ENCODE results near the gene PMPCA. TPM values are rescaled to one million over a fixed set of nuclear protein-coding genes. Genes with fewer than 3 reads are reported as not detected.

PMPCA gene
- total and polyA plus RNA-seq, 2 of the 8 experiments (the other 6 are each of a cell fraction or from before 2014, with no cell fraction given), result 60.0 to 88.2 TPM

- H4K8ac ChIP-seq (ENCODE audit: extremely low read depth, insufficient read depth, low read length), result peak overlapping the region; percentile 57; the same call in 1 of the 2 replicates
Observed at GRCh38 chr9:136372561-136373299, 37.7 kb upstream of the PMPCA start.

More at GRCh38 chr9:136372561-136373299, 37.7 kb upstream of the PMPCA start:
- no peak overlapping the region for H3K14ac ChIP-seq (ENCODE audit: insufficient read length)
- no peak overlapping the region for H2BK15ac ChIP-seq (ENCODE audit: low read length)
- H3K79me1 ChIP-seq (ENCODE audit: low read depth, low read length), result no peaks in the 10 kb centered on the region
- no peak overlapping the region for H2BK5ac ChIP-seq (ENCODE audit: low read depth, low read length)
- H3K79me2 ChIP-seq (ENCODE audit: control insufficient read depth in 1 of 2, insufficient read depth in 2 of 2, low read length in 2 of 2), result no peaks in the 10 kb centered on the region
- no peaks in the 10 kb centered on the region for H3K4me1 ChIP-seq (replicated peaks in 1 of 4; ENCODE audit: control insufficient read depth in 3 of 4, insufficient read depth in 4 of 4, low read length in 3 of 4)
- no peak overlapping the region for H2AK5ac ChIP-seq (ENCODE audit: low read depth, low read length)
- peak overlapping the region; percentile 23 for H3K56ac ChIP-seq (replicated peaks; ENCODE audit: insufficient read length, low read depth, low read length)
- H3K4me2 ChIP-seq (ENCODE audit: insufficient read depth in 1 of 2, low read depth in 2 of 2, low read length in 2 of 2), result no peak overlapping the region
- no peak overlapping the region for H3K18ac ChIP-seq (ENCODE audit: extremely low read depth, low read length)
- H3K9ac ChIP-seq (replicated peaks in 1 of 4; ENCODE audit: extremely low read depth in 1 of 4, low read depth in 3 of 4, low read length in 3 of 4), result no peak overlapping the region
- 82% methylated on average over 13 of the region's 21 CpGs; no CpG with 5 or more reads in 1 of the 2 experiments for WGBS, 2 experiments (ENCODE audit: extremely low coverage in 1 of 2, insufficient coverage in 1 of 2, insufficient read length in 1 of 2, insufficient replicate concordance in 2 of 2, low coverage in 1 of 2, low lambda C conversion rate in 2 of 2, missing lambda C conversion rate in 1 of 2)
- H3K9me3 ChIP-seq (ENCODE audit: insufficient read depth in 2 of 2, low read depth in 1 of 2, low read length in 1 of 2), result no peaks in the 10 kb centered on the region
- H3K23ac ChIP-seq (ENCODE audit: insufficient read length), result no peak overlapping the region
- H2BK12ac ChIP-seq (ENCODE audit: low read depth, low read length), result no peak overlapping the region
- FAIRE-seq (no peak), DNase-seq (ENCODE audit: low read depth in 1 of 2, low spot score in 2 of 2) (no peak)
- CTCF ChIA-PET (ENCODE audit: partially characterized antibody), result interaction anchor here (0.7 to 3.0 kb wide), 4 partner anchors 10 to 60 kb away, joined by 3 to 19 read pairs (median 10); partner anchors contain the start of gene DNLZ
- no peak overlapping the region; the same call in 1 of the 2 replicates for H3K27ac ChIP-seq (ENCODE audit: low read depth, low read length)
- H3K23me2 ChIP-seq (ENCODE audit: low read depth, low read length), result no peaks in the 10 kb centered on the region
- H2BK20ac ChIP-seq (ENCODE audit: low read length), result no peak overlapping the region
- peak; percentile 74 for TF ChIP-seq CEBPB (IDR thresholded peaks at IDR 0.05; ENCODE audit: low read depth, low read length)
- TF ChIP-seq RAD21 (IDR thresholded peaks at IDR 0.05 in 1 of 2, conservative IDR thresholded peaks at IDR 0.05 in 1 of 2; ENCODE audit: low read depth in 2 of 2, low read length in 2 of 2), result 0 out of 4 replicates have a peak, but pooled peaks of 1 of the 2 experiments have one; percentile 1
- TF ChIP-seq TBP (IDR thresholded peaks at IDR 0.05; ENCODE audit: low read depth, low read length), result no peak
- H4K20me1 ChIP-seq (replicated peaks in 1 of 2; ENCODE audit: control insufficient read depth in 1 of 2, insufficient read depth in 2 of 2, low read length in 2 of 2), result peaks cover 5 to 7% of the 10 kb centered on the region in 2 experiments
- POLR2A ChIA-PET (ENCODE audit: partially characterized antibody), result interaction anchor here (0.9 to 7.2 kb wide), 12 partner anchors 6 to 66 kb away, joined by 3 to 43 read pairs (median 8); partner anchors contain the start of gene DNLZ
- H3K27me3 ChIP-seq (replicated peaks in 1 of 4; ENCODE audit: control insufficient read depth in 3 of 4, extremely low read depth in 1 of 4, insufficient read depth in 3 of 4, low read length in 3 of 4), result no peaks in the 10 kb centered on the region
- no peak overlapping the region for H3K4me3 ChIP-seq (ENCODE audit: extremely low read depth in 1 of 4, insufficient read depth in 2 of 4, low read depth in 3 of 4, low read length in 4 of 4)
- no peak overlapping the region for H4K91ac ChIP-seq (replicated peaks; ENCODE audit: insufficient read length, low read length)
- H2AFZ ChIP-seq (ENCODE audit: low read length), result no peak overlapping the region
- peaks cover 0 to 4% (median 0%) of the 10 kb centered on the region in 4 experiments; a peak in 4 of 8 replicates for H3K36me3 ChIP-seq (ENCODE audit: control insufficient read depth in 2 of 4, insufficient read depth in 4 of 4, low read length in 3 of 4)
- no peak overlapping the region for H2BK120ac ChIP-seq (replicated peaks; ENCODE audit: low read depth, low read length)
- no peak overlapping the region for H4K5ac ChIP-seq (ENCODE audit: insufficient read length, low read depth, low read length)
- no peak overlapping the region for H3K4ac ChIP-seq (replicated peaks; ENCODE audit: insufficient read length, low read depth, low read length)

Measured in H1 (cell line).